GM23338 (cell line): Measurements from ENCODE around the gene VGLL4. TPM values are rescaled to one million over a fixed set of nuclear protein-coding genes. Genes with fewer than 3 reads are reported as not detected.

ENCODE experiments used
- ATAC-seq: fragments of 200-7000 bp; cut with Tn5 transposase; 3 replicates; pipeline ENCODE4 v1.9.1; 2020
- DNase-seq: peaks from one replicate; pipeline ENCODE4 v3.0.0-alpha.2; 2015; ENCODE audit warnings: low spot score
- H2AFZ ChIP-seq: fragments of 200-600 bp; sonication (generic); 2 replicates; pipeline ENCODE4 v1.8.0; 2016; ENCODE audit warnings: antibody characterized with exemption, mild to moderate bottlenecking, moderate library complexity
- H3F3A ChIP-seq: fragments of 200-600 bp; sonication (generic); replicated peaks from 2 replicates; pipeline ENCODE4 v1.8.0; 2017; ENCODE audit warnings: antibody characterized with exemption, mixed run types, low read depth
- H3K27ac ChIP-seq: fragments of 200-600 bp; sonication (generic); 2 replicates; pipeline ENCODE4 v1.6.1; 2016; ENCODE audit warnings: low read depth
- H3K27me3 ChIP-seq: fragments of 200-600 bp; sonication (generic); 2 replicates; pipeline ENCODE4 v1.8.0; 2016; ENCODE audit warnings: mild to moderate bottlenecking, mixed run types, moderate library complexity; ENCODE audit not compliant: insufficient read depth
- H3K36me3 ChIP-seq: fragments of 200-600 bp; sonication (generic); 2 replicates; pipeline ENCODE4 v1.8.0; 2016; ENCODE audit warnings: mild to moderate bottlenecking; ENCODE audit not compliant: insufficient read depth
- H3K4me1 ChIP-seq: fragments of 200-600 bp; sonication (generic); 2 replicates; pipeline ENCODE4 v1.8.0; 2016; ENCODE audit warnings: mild to moderate bottlenecking, moderate library complexity; ENCODE audit not compliant: insufficient read depth
- H3K4me2 ChIP-seq: fragments of 200-600 bp; sonication (generic); 2 replicates; pipeline ENCODE4 v1.7.1; 2017; ENCODE audit warnings: mixed run types
- H3K4me3 ChIP-seq: fragments of 200-600 bp; sonication (generic); 2 replicates; pipeline ENCODE4 v1.6.1; 2016; ENCODE audit warnings: mixed run types
- H3K79me2 ChIP-seq: fragments of 200-600 bp; sonication (generic); replicated peaks from 2 replicates; pipeline ENCODE4 v1.8.0; 2017; ENCODE audit warnings: mild to moderate bottlenecking; ENCODE audit not compliant: insufficient read depth
- H3K9me2 ChIP-seq: fragments of 200-600 bp; sonication (generic); 2 replicates; pipeline ENCODE4 v1.8.0; 2017; ENCODE audit not compliant: insufficient read depth
- H4K20me1 ChIP-seq: fragments of 200-600 bp; sonication (generic); replicated peaks from 2 replicates; pipeline ENCODE4 v1.8.0; 2017; ENCODE audit warnings: mild to moderate bottlenecking; ENCODE audit not compliant: insufficient read depth
- H3K27ac Mint-ChIP-seq: 2 replicates; pipeline ENCODE4 v1.8.0; 2020; ENCODE audit warnings: inconsistent platforms, mild to moderate bottlenecking, moderate library complexity, mixed read lengths
- H3K27me3 Mint-ChIP-seq: 3 replicates; pipeline ENCODE4 v1.8.0; 2022; ENCODE audit warnings: low read depth, mild to moderate bottlenecking, moderate library complexity, mixed read lengths, inconsistent platforms; ENCODE audit not compliant: insufficient read depth, poor library complexity
- H3K36me3 Mint-ChIP-seq: 3 replicates; pipeline ENCODE4 v1.8.0; 2021; ENCODE audit warnings: low read depth, mild to moderate bottlenecking, inconsistent platforms, moderate library complexity, mixed read lengths
- H3K4me1 Mint-ChIP-seq: 3 replicates; pipeline ENCODE4 v1.8.0; 2020; ENCODE audit warnings: mild to moderate bottlenecking, inconsistent platforms, mixed read lengths
- H3K4me3 Mint-ChIP-seq: 3 replicates; pipeline ENCODE4 v1.8.0; 2021; ENCODE audit warnings: moderate library complexity, mild to moderate bottlenecking, inconsistent platforms, mixed read lengths
- H3K9me3 Mint-ChIP-seq: 3 replicates; pipeline ENCODE4 v1.8.0; 2020; ENCODE audit warnings: moderate library complexity, mild to moderate bottlenecking, inconsistent platforms, mixed read lengths
- CREB1 ChIP-seq: fragments of 250-450 bp; sonication (Bioruptor Pico); IDR thresholded peaks from 2 replicates; pipeline ENCODE4 v1.5.0; 2020; ENCODE audit warnings: low read depth, mild to moderate bottlenecking, moderate library complexity
- CTCF ChIP-seq, 2 experiments: fragments of 200-600 bp in 1 of 2; sonication (generic) in 1 of 2; conservative IDR thresholded peaks; 2 replicates each; pipeline versions ENCODE4 v1.5.1 to v1.6.1; 2016 to 2017; ENCODE audit warnings: antibody characterized with exemption in 2 of 2, low read depth in 2 of 2, mild to moderate bottlenecking in 2 of 2, moderate library complexity in 1 of 2
- ETS1 ChIP-seq: IDR thresholded peaks from 2 replicates; pipeline ENCODE4 v1.6.1; 2016; ENCODE audit warnings: antibody characterized with exemption
- EZH2phosphoT487 ChIP-seq: fragments of 200-600 bp; sonication (generic); IDR thresholded peaks from one replicate; pipeline ENCODE4 v1.8.1; 2018; ENCODE audit warnings: antibody characterized with exemption; ENCODE audit not compliant: unreplicated experiment
- JUNB ChIP-seq: IDR thresholded peaks from one replicate; pipeline ENCODE4 v1.6.1; 2016; ENCODE audit warnings: antibody characterized with exemption; ENCODE audit not compliant: unreplicated experiment
- POLR2AphosphoS5 ChIP-seq: IDR thresholded peaks from 2 replicates; pipeline ENCODE4 v1.6.1; 2016; ENCODE audit warnings: antibody characterized with exemption, low read depth
- STAT1 ChIP-seq: IDR thresholded peaks from one replicate; pipeline ENCODE4 v1.6.1; 2016; ENCODE audit warnings: antibody characterized with exemption; ENCODE audit not compliant: unreplicated experiment
- ZNF114 ChIP-seq: fragments of 250-450 bp; sonication (Bioruptor Pico); IDR thresholded peaks from 2 replicates; pipeline ENCODE4 v1.5.0; 2020; ENCODE audit warnings: mild to moderate bottlenecking, moderate library complexity
- ZNF331 ChIP-seq: fragments of 250-450 bp; sonication (Bioruptor Pico); IDR thresholded peaks from 2 replicates; pipeline ENCODE4 v1.5.0; 2020; ENCODE audit warnings: low read depth, mild to moderate bottlenecking, moderate library complexity
- ZNF462 ChIP-seq: fragments of 250-450 bp; sonication (Bioruptor Pico); IDR thresholded peaks from 2 replicates; pipeline ENCODE4 v1.5.0; 2020; ENCODE audit warnings: mild to moderate bottlenecking, moderate library complexity
- polyA plus RNA-seq: library from polyadenylated mRNA; unstranded; fragments of >200 nt; fragmentation: Nextera tagmentation; extraction: Ambion mirVana; gene quantifications from 2 replicates; pipeline ENCODE4 v1.2.1, GENCODE V29; 2016
- total RNA-seq: library from RNA; depleted of rRNA; stranded (reverse); fragments of >200 nt; shearing (Covaris generic); gene quantifications from 2 replicates; pipeline ENCODE4 v1.2.3, GENCODE V29; 2014
- TF ChIP-seq, protein P1 (sequence below): IDR thresholded peaks from one replicate; pipeline ENCODE4 v1.6.1; 2018; ENCODE audit warnings: antibody characterized with exemption; ENCODE audit not compliant: unreplicated experiment

VGLL4 gene
- total and polyA plus RNA-seq, 2 experiments from 2014 or later: 20.8 to 45.9 TPM

GRCh38 chr3:11638495-11639358 is 5.0 kb downstream of the VGLL4 start:
- no peaks in the 10 kb centered on the region for H3K9me3 Mint-ChIP-seq
- H3K4me3 ChIP-seq: no peak overlapping the region
- peak overlapping the region; percentile 56 for H3K27ac Mint-ChIP-seq
- peak overlapping the region; percentile 43; the same call in 2 of the 3 replicates for H3K4me3 Mint-ChIP-seq
- H4K20me1 ChIP-seq: peaks cover 12% of the 10 kb centered on the region; the same call in 1 of the 2 replicates
- H3K36me3 Mint-ChIP-seq: no peaks in the 10 kb centered on the region
- H3K9me2 ChIP-seq: no peaks in the 10 kb centered on the region
- H3K27ac ChIP-seq: peak overlapping the region; percentile 30; the same call in 1 of the 2 replicates
- no peaks in the 10 kb centered on the region for H3K36me3 ChIP-seq
- H3K79me2 ChIP-seq: peaks cover 86% of the 10 kb centered on the region
- H3K4me1 ChIP-seq: peaks cover 44% of the 10 kb centered on the region
- H3K4me2 ChIP-seq: peak overlapping the region; percentile 64
- no peaks in the 10 kb centered on the region for H3K27me3 ChIP-seq
- ATAC-seq: peak; percentile 8
- peaks cover 6% of the 10 kb centered on the region; the same call in 1 of the 2 replicates for H3F3A ChIP-seq
- H2AFZ ChIP-seq: no peak overlapping the region
- peaks cover 11% of the 10 kb centered on the region for H3K27me3 Mint-ChIP-seq
- peak; percentile 33 for DNase-seq
- peaks cover 67% of the 10 kb centered on the region for H3K4me1 Mint-ChIP-seq
- no peak for TF ChIP-seq ZNF462 (CRISPR knock-in tag)
- no peak for TF ChIP-seq POLR2AphosphoS5
- no peak for TF ChIP-seq ETS1
- TF ChIP-seq ZNF331: no peak
- TF ChIP-seq ZNF114 (CRISPR knock-in tag): no peak
- no peak for TF ChIP-seq STAT1
- no peak for TF ChIP-seq CTCF (conservative IDR thresholded peaks at IDR 0.05; ENCODE audit: low read depth in 2 of 2)
- no peak for TF ChIP-seq JUNB
- no peak for TF ChIP-seq EZH2phosphoT487
- no peak for TF ChIP-seq CREB1 (CRISPR knock-in tag)
- TF ChIP-seq, protein P1, sequence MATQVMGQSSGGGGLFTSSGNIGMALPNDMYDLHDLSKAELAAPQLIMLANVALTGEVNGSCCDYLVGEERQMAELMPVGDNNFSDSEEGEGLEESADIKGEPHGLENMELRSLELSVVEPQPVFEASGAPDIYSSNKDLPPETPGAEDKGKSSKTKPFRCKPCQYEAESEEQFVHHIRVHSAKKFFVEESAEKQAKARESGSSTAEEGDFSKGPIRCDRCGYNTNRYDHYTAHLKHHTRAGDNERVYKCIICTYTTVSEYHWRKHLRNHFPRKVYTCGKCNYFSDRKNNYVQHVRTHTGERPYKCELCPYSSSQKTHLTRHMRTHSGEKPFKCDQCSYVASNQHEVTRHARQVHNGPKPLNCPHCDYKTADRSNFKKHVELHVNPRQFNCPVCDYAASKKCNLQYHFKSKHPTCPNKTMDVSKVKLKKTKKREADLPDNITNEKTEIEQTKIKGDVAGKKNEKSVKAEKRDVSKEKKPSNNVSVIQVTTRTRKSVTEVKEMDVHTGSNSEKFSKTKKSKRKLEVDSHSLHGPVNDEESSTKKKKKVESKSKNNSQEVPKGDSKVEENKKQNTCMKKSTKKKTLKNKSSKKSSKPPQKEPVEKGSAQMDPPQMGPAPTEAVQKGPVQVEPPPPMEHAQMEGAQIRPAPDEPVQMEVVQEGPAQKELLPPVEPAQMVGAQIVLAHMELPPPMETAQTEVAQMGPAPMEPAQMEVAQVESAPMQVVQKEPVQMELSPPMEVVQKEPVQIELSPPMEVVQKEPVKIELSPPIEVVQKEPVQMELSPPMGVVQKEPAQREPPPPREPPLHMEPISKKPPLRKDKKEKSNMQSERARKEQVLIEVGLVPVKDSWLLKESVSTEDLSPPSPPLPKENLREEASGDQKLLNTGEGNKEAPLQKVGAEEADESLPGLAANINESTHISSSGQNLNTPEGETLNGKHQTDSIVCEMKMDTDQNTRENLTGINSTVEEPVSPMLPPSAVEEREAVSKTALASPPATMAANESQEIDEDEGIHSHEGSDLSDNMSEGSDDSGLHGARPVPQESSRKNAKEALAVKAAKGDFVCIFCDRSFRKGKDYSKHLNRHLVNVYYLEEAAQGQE: no peak
